HepG2 (cell line): ENCODE measurements around the gene ZNF275.

ENCODE experiments used
- FUBP1 ChIP-seq: sonication (generic); formaldehyde crosslinking; IDR thresholded peaks from 2 replicates; pipeline ENCODE4 v1.5.1; 2020; ENCODE audit warnings: missing genetic modification reagents, mild to moderate bottlenecking, borderline replicate concordance
- KDM5B ChIP-seq: sonication (generic); formaldehyde crosslinking; IDR thresholded peaks from 2 replicates; pipeline ENCODE4 v1.4.0; 2020; ENCODE audit warnings: missing genetic modification reagents, mild to moderate bottlenecking, borderline replicate concordance
- MBD4 ChIP-seq: IDR thresholded peaks from 2 replicates; pipeline ENCODE4 v1.6.1; 2012; ENCODE audit warnings: low read length, inconsistent platforms, borderline replicate concordance
- NFATC3 ChIP-seq: sonication (generic); formaldehyde crosslinking; IDR thresholded peaks from 2 replicates; pipeline ENCODE4 v1.5.1; 2020; ENCODE audit warnings: mild to moderate bottlenecking, missing genetic modification reagents
- TAF1 ChIP-seq: sonication (generic); formaldehyde crosslinking; IDR thresholded peaks from 2 replicates; pipeline ENCODE4 v1.4.0; 2020; ENCODE audit warnings: missing genetic modification reagents
- ZNF335 ChIP-seq: sonication (generic); formaldehyde crosslinking; IDR thresholded peaks from 2 replicates; pipeline ENCODE4 v1.4.0; 2020; ENCODE audit warnings: missing genetic modification reagents

GRCh38 chrX:153349952-153350351 is 16.0 kb downstream of the ZNF275 start:
- TF ChIP-seq FUBP1 (CRISPR knock-in tag), result no peak
- no peak for TF ChIP-seq ZNF335 (CRISPR knock-in tag)
- TF ChIP-seq NFATC3 (CRISPR knock-in tag), result no peak
- no peak for TF ChIP-seq KDM5B (CRISPR knock-in tag)
- no peak for TF ChIP-seq TAF1
- no peak for TF ChIP-seq MBD4
